GM10847 (cell line): ENCODE data around the gene GALNT2.

Experiments
- POLR2A ChIP-seq: IDR thresholded peaks from 2 replicates; pipeline ENCODE4 v1.6.1; 2011; ENCODE audit not compliant: insufficient read length; ENCODE audit errors: extremely low read depth

The GALNT2 gene

DNA sequence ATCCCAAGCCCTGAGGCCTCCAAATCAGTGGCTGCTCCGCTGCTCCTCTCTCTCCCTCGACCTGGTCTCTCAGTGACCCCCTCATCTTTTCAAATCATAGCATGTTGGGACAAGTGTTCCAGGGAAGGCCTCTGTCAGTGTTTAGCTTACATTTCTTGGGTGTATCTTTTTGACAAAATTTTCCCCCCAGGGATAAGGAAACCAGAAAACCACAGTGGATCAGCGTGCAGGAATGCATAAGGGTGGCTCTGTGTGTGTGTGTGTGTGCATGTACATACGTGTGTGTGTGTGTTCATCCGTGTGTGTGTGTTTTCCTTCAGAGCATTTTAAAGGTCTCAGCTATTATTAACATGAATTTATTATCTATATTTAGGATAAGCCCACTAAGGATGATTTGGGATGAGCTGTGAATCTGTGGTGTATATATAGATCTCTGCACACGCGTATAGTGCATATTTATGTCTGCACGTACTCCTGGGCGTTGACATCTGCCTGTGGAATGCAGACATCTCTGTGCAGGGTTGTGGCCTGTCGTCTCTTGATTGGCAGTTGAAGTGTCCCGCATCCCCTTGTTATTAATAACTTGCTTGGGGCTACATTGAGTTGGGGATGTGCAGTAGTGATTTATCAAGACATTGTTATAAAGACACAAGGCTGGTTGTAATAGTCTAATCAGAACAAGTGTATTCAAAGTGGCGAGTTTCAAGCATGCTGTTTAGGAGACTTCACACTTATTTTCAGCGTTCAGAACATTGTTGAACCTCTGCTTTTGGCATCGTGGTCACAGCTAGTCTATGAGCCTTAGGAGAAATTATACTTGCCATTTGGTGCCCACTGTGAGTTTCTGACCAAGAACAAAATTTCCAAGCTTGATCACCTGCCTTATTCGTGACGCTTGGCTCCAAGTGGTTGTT, 55.6 kb downstream of the GALNT2 start:
- TF ChIP-seq POLR2A: no peak

DNA sequence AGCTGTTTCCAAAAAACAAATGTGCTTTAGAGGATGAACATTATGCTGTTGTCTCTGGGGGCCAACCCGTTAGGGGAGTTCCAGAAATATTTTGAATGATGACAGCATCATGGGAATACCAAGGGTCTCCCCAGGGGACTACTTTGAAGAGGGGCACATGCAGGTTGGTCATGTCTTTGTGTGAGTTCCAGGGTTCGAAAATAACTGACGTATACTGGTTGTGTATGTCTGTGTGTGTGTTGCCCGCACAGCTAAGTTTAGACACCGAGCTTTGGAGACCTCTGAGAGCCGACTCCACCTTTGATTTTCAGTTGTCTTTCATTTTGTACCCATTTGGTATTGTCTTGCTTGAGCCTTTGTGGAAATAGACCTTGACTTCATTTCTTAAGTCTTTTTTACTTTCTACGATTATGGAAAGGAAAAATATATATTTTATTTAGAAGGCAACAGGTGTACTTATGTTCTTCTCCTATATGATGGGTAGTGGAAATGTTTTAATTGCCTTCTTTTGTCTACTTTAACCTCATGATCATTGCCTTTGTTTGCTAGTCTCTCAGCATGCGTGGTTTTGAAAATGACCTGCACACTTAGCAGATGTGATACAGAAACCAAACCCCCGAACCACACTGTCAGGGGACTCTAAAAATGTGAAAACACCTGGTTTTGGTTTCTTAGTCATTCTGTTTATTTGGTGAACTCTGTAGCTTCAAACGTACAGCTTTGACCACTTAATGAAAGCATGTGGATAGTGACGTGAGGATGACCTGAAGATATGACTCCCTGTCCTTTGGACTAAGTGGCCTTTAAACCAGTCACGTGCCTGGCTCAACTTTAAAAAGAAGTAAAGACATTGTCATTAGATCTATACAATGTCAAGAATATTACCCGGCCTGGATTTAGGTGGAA, 56.5 kb downstream of the GALNT2 start:
- TF ChIP-seq POLR2A: no peak

DNA sequence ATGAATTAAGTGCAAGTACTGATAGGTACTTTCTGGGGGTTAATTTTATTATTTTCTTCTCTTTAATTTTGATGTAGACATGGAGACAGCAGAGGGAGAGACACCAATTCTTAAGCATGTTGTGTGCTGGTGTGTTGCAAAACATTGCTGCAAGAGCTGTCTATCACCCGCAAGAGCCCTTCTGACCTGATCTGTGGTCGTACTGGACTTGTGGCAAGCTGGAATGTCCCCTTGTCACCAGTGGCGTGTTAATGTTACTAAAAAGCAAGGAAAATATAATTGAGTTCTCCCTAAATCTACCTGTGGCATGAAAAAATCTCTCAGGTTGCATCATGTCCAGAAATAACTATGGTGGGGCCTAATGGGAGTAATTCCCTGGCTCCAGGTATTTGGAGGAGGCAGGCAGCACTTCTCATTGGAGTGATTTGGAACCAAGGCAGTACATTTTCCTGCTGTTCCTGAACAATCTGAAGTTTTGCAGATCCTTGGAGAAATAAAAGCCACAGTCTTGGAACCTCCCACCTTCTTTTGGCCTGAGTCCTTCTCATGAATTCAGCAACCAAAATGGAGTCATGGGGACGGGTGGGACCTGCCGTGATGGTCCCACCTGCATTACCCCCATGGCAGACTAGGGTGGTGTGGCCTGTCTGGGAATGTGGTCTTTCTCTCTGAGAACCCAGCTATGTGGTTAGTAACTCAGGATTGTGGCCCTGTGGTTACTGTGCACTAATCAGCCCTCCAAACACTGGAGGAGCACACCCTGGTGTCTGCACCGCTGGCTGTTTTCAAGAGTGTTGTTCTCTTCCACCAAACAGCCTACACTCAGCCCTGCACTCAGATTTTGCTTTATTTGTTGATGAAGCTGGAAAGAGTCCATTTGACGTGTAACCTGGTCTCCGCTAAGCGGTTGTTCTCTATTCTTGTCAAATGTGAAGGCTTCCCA, 57.4 kb downstream of the GALNT2 start:
- TF ChIP-seq POLR2A: no peak

DNA sequence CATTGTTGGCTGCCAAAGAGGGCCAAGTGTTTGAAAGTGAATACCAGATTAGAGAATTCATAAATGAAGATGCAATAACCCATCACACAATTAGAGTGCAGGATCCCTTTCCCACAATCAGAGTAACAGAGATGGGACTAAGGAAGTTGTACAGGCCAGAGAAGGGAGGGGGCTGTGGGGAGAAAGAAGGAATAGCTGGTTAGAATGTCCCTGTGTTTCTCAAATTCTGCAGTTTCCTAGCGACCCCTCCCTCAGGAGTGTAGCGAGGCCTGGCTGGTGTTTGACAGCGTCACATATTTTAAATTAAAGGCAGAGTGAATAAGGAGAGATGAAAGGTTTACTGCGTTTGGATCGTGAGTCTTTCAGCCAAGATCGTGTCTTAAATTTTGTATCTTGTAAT, 58.1 kb downstream of the GALNT2 start:
- TF ChIP-seq POLR2A: no peak

DNA sequence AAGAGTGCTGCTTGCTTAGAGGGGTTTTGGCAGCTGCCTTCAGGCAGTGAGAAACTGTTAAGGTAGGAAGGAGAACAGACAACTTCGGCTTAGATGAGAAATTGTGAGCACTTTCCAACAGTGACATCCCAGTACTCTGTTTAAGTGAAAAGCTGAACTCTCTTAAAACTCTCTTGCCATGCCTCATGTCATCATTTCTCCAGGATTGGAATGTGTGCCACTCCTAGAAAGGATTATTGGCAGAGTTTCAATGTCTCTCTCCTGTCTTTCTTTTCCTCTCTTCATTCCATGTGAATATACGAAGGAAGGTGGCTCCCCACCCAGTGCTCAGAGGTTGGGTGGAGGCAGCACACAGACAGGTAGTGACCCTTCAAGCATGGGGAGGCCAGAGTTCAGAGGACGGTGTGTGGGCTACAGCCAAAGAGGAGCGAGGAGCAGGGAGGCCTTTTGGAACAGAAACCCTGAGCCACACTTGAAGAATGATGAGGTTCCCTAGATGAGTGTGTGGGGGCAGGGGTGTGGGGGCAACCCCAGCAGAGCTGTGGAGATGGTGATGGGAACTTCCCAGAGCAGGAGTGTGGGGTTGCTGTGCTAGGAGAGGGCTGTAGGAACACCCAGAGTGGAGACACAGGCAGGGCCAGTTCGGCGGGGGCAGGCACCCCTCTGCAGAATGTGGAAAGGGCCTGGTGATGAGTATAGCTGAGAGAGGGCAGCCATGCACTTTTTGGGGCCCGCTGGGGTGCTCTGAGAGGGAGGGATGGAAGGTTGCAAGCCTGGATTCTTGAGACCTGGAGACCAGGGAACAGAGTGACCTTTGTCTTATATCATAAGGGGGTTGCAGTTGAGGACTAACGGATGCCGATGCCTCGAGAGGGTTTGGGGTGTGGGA, 58.8 kb downstream of the GALNT2 start:
- no peak for TF ChIP-seq POLR2A

DNA sequence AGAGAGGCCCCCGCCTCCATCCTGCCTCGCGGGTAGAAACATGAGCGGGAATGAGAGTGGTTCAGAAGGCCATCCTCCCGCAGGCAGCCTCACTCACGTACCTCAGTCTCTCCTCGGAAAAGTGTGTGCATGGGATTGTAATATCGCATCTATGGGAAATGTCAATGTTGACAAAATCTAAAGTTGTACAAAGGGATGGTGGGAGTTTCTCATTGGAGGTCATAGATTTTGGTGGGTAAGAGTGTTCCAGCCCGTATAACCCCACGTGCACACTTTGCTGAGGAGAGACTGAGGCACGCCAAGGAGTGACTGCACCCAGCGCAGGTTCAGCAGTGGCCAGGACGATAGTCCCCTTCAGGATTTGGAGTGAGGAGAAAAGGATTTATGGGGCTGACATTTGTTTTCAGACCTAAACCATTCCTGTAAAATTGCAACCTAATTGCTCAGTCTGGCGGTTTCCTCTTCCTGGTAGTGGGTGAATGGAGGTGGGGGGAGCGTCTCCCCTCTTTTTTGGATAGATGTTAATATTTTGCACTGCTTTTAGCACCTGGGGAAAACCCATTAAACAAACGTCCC, 59.6 kb downstream of the GALNT2 start:
- TF ChIP-seq POLR2A: no peak

DNA sequence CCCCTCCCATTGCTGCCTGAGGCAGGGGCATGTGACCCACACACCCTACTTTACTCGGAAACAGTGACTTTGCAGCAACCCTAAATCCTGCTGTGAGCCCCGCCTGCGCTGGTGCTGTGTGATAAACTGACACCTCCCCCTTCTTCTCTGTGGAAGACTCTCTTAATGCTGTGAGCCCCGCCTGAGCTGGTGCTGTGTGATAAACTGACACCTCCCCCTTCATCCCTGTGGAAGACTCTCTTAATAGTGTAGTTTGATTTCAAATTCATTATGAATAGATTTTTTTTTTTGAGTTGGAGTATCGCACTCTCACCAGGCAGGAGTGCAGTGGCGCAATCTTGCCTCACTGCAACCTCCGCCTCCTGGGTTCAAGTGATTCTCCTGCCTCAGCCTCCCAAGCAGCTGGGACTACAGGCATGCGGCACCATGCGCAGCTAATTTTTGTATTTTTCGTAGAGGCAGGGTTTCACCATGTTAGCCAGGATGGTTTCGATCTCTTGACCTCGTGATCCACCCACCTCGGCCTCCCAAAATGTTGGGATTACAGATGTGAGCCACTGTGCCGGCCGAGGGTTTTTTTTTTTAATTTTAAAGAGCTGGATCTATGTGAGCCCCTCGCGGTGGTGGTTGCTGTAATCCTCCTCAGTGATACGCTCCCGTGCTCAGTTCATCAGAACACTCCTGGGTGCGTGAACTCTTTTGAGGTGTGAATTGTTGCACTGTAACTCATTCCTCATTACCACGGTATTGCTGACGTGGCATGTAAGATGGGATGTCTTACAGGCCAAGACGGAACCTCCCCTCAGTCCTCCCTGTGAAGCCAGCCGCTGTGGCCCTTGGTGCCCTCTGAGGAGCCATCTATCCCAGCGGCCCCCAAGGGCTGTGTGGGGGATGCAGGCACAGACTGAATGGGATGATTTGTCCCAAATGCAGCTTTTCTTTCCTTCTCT, 60.3 kb downstream of the GALNT2 start:
- no peak for TF ChIP-seq POLR2A

DNA sequence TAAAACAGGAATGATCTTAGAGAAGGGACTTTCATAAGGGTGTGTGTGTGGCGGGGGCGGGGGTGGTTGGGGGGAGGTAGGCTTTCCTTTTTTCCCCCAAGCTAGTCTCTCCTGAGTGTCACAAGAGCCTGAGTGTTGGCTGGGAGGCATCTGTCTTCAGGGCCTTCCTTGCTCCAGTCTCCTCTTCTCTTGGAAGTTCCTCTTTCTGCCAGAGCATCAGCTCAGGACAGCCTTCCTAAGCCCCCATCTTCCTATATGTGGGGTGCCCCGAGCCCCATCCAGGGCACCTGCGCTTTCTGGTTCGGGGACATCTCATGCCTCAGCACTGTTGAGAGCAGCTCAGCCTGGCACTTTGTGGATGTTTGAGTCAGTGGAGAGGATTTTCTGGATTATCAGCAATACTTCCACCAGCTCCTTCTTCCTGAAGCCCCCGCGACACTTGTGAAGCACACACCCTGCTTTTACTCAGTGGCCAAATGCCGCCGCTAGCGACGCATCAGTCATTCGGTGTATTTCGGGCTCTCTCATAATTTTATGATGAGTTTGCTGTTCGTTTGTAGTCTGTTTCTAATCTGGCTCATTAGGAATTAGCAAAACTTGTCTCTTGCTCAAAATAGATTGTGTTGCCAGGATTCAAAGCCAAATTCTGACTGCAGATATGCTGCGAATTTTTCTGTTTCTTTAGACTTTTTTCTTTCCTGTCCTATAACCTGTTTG, 61.7 kb downstream of the GALNT2 start:
- no peak for TF ChIP-seq POLR2A

DNA sequence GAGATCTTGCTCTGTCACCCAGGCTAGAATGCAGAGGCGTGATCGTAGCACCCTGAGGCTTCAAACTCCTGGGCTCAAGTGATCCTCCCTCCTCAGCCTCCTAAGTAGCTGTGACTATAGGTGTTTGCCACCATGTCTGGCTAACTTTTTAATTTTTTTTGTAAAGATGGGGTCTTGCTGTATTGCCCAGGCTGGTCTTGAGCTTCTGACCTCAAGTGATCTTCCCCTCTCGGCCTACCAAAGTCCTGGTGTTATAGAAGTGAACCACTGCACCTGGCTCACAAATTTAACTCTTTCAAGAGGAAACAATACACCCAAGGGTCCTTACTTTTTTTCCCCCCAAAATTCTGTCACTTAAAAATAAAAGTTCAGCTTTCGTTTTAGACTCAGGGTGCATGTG, 62.3 kb downstream of the GALNT2 start:
- TF ChIP-seq POLR2A: no peak

DNA sequence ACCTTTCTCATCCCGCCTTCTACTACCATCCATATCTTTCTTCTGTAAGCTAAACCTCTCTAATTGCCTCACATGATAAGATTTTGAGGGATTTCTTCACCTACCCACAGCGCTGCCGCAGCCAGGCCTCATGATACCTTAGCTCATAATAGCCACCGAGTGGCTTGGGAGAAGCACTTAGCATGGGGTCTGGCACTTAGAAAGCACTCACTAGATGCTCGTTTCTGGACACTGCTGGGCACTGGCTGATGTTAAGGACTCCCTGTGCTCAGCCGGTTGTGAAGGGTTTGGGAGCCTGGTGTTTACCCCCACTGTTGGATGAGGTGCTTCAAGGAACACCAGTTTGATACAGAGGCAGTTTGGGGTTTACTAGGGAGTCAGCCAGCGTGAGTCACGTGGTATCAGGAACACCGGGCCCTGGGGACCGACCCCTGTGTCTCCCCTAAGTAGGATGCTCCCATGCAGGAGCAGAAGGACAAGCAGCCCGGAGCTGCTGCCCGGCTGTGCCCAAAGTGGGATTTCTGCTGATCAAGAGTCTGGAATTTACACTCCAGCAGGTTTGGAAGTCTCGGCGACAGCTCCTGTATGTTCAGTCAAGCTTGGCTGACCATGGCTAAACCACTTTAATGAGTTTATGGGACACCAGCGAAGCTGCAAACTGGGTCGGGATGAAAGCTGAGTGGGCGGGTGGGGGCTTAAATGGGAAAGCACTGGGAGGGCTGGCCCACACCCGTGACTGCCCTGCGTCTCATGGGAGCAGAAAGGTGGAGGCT, 63.3 kb downstream of the GALNT2 start:
- TF ChIP-seq POLR2A: no peak

DNA sequence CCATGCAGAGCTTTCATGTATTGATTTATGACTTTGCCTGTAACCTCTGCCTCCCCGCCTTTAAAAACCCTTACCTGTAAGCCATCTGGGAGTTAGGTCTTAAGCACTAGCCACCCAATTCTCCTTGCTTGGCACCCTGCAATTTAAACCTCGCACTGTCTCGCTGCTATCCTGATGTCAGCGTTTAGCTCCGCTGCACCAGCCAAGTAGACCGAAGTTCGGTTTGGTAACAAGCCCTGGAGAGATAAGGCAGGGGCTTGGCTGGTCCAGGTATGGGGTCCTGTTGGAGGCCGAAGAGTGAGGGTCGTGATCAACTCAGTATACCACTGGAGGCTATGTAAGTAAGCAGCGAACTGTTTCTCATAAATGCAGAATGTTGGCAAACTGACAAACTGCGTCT, 64.4 kb downstream of the GALNT2 start:
- TF ChIP-seq POLR2A: no peak

DNA sequence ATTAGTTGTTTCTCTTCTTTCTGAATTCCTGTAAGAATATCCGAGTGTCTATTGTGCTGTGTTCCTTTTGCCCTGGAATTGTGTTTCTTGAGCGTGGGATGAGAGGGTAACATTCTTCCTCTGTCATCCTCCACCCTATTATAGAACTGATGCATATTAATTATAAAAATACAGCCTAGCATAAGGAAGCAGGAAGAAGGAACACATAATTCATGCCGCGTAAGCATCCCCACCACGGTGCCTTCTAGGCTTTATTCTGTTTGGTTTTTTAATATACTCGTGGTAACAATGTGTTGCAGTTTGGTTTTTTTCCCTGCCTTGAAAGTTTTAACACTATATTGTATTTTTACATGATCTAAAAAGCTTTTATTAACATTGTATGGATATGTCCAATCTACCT, 65.7 kb downstream of the GALNT2 start:
- no peak for TF ChIP-seq POLR2A
